22Rv1 (cell line): ENCODE measurements around the gene ELP6.

Experiments
- H3K27ac ChIP-seq: fragments of 450-650 bp; 2 replicates; pipeline ENCODE4 v1.5.1; 2017
- ZFX ChIP-seq: fragments of 450-650 bp; IDR thresholded peaks from 2 replicates; pipeline ENCODE4 v1.6.1; 2017; ENCODE audit warnings: antibody characterized with exemption, borderline replicate concordance
- TF ChIP-seq, protein P1 (sequence below): fragments of 450-650 bp; IDR thresholded peaks from 2 replicates; pipeline ENCODE4 v1.5.1; 2017; ENCODE audit warnings: mild to moderate bottlenecking

ELP6 gene

DNA sequence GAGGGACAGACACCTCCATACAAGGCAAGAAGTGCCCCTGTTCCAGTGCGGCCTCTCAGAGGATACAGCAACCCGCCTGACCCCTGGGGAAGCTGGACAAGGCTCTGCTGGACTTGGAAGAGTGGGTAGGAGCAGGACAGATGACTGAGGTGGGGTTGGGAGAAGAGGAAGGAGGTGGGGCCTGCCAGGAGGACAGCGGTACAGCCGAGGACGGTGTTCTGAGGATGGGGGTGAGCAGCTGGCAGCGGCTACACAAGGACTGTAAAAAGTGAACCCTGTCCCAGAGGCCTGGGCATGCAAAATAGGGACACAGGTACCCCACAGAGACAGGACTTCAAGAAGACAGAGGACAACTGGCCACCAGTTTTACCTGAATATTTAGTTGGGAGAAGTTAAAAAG lies 23.5 kb upstream of the ELP6 start:
- TF ChIP-seq, protein P1, sequence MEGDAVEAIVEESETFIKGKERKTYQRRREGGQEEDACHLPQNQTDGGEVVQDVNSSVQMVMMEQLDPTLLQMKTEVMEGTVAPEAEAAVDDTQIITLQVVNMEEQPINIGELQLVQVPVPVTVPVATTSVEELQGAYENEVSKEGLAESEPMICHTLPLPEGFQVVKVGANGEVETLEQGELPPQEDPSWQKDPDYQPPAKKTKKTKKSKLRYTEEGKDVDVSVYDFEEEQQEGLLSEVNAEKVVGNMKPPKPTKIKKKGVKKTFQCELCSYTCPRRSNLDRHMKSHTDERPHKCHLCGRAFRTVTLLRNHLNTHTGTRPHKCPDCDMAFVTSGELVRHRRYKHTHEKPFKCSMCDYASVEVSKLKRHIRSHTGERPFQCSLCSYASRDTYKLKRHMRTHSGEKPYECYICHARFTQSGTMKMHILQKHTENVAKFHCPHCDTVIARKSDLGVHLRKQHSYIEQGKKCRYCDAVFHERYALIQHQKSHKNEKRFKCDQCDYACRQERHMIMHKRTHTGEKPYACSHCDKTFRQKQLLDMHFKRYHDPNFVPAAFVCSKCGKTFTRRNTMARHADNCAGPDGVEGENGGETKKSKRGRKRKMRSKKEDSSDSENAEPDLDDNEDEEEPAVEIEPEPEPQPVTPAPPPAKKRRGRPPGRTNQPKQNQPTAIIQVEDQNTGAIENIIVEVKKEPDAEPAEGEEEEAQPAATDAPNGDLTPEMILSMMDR: no peak
- TF ChIP-seq ZFX: no peak

GRCh38 chr3:47536221-47536891 lies 22.8 kb upstream of the ELP6 start:
- no peak overlapping the region for H3K27ac ChIP-seq
- TF ChIP-seq ZFX: no peak
- TF ChIP-seq, protein P1: no peak

More for the DNA sequence above, 23.5 kb upstream of the ELP6 start:
- H3K27ac ChIP-seq: no peak overlapping the region

GRCh38 chr3:47533996-47534454 lies 20.5 kb upstream of the ELP6 start:
- no peak overlapping the region for H3K27ac ChIP-seq
- TF ChIP-seq, protein P1: no peak
- TF ChIP-seq ZFX: no peak

DNA sequence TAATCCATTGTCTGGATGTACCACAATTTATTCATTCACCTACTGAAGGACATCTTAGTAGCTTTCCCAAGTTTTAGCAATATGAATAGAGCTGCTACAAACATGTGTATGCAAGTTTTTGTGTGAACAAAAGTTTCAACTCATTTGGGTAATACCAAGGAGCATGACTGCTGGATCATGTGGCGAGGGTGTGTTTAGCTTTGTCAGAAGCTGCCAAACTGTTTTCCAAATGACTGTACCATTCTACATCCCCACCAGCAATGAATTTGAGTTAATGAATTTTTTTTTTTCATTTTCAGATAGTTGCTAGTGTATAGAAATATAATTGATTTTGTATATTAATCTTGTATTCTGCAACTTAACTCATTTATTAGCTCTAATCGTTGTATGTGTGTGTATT lies 20.0 kb upstream of the ELP6 start:
- H3K27ac ChIP-seq: no peak overlapping the region
- no peak for TF ChIP-seq ZFX
- TF ChIP-seq, protein P1: no peak

- H3K27ac ChIP-seq: no peak overlapping the region
- TF ChIP-seq ZFX: no peak
- TF ChIP-seq, protein P1: no peak
Measured at GRCh38 chr3:47527952-47528725, 14.6 kb upstream of the ELP6 start.

- TF ChIP-seq, protein P1: no peak
- TF ChIP-seq ZFX: no peak
- no peak overlapping the region for H3K27ac ChIP-seq
Measured at GRCh38 chr3:47525617-47526016, 12.1 kb upstream of the ELP6 start.
